GM23338 (cell line): ENCODE data around the gene BAIAP2. TPM values are rescaled to one million over a fixed set of nuclear protein-coding genes. Genes with fewer than 3 reads are reported as not detected.

Experiments used
- ATAC-seq: fragments of 200-7000 bp; cut with Tn5 transposase; 3 replicates; pipeline ENCODE4 v1.9.1; 2020
- DNase-seq: peaks from one replicate; pipeline ENCODE4 v3.0.0-alpha.2; 2015; ENCODE audit warnings: low spot score
- H2AFZ ChIP-seq: fragments of 200-600 bp; sonication (generic); 2 replicates; pipeline ENCODE4 v1.8.0; 2016; ENCODE audit warnings: antibody characterized with exemption, mild to moderate bottlenecking, moderate library complexity
- H3F3A ChIP-seq: fragments of 200-600 bp; sonication (generic); replicated peaks from 2 replicates; pipeline ENCODE4 v1.8.0; 2017; ENCODE audit warnings: antibody characterized with exemption, mixed run types, low read depth
- H3K27ac ChIP-seq: fragments of 200-600 bp; sonication (generic); 2 replicates; pipeline ENCODE4 v1.6.1; 2016; ENCODE audit warnings: low read depth
- H3K27me3 ChIP-seq: fragments of 200-600 bp; sonication (generic); 2 replicates; pipeline ENCODE4 v1.8.0; 2016; ENCODE audit warnings: mild to moderate bottlenecking, mixed run types, moderate library complexity; ENCODE audit not compliant: insufficient read depth
- H3K36me3 ChIP-seq: fragments of 200-600 bp; sonication (generic); 2 replicates; pipeline ENCODE4 v1.8.0; 2016; ENCODE audit warnings: mild to moderate bottlenecking; ENCODE audit not compliant: insufficient read depth
- H3K4me1 ChIP-seq: fragments of 200-600 bp; sonication (generic); 2 replicates; pipeline ENCODE4 v1.8.0; 2016; ENCODE audit warnings: mild to moderate bottlenecking, moderate library complexity; ENCODE audit not compliant: insufficient read depth
- H3K4me2 ChIP-seq: fragments of 200-600 bp; sonication (generic); 2 replicates; pipeline ENCODE4 v1.7.1; 2017; ENCODE audit warnings: mixed run types
- H3K4me3 ChIP-seq: fragments of 200-600 bp; sonication (generic); 2 replicates; pipeline ENCODE4 v1.6.1; 2016; ENCODE audit warnings: mixed run types
- H3K79me2 ChIP-seq: fragments of 200-600 bp; sonication (generic); replicated peaks from 2 replicates; pipeline ENCODE4 v1.8.0; 2017; ENCODE audit warnings: mild to moderate bottlenecking; ENCODE audit not compliant: insufficient read depth
- H3K9me2 ChIP-seq: fragments of 200-600 bp; sonication (generic); 2 replicates; pipeline ENCODE4 v1.8.0; 2017; ENCODE audit not compliant: insufficient read depth
- H4K20me1 ChIP-seq: fragments of 200-600 bp; sonication (generic); replicated peaks from 2 replicates; pipeline ENCODE4 v1.8.0; 2017; ENCODE audit warnings: mild to moderate bottlenecking; ENCODE audit not compliant: insufficient read depth
- H3K27ac Mint-ChIP-seq: 2 replicates; pipeline ENCODE4 v1.8.0; 2020; ENCODE audit warnings: inconsistent platforms, mild to moderate bottlenecking, moderate library complexity, mixed read lengths
- H3K27me3 Mint-ChIP-seq: 3 replicates; pipeline ENCODE4 v1.8.0; 2022; ENCODE audit warnings: low read depth, mild to moderate bottlenecking, moderate library complexity, mixed read lengths, inconsistent platforms; ENCODE audit not compliant: insufficient read depth, poor library complexity
- H3K36me3 Mint-ChIP-seq: 3 replicates; pipeline ENCODE4 v1.8.0; 2021; ENCODE audit warnings: low read depth, mild to moderate bottlenecking, inconsistent platforms, moderate library complexity, mixed read lengths
- H3K4me1 Mint-ChIP-seq: 3 replicates; pipeline ENCODE4 v1.8.0; 2020; ENCODE audit warnings: mild to moderate bottlenecking, inconsistent platforms, mixed read lengths
- H3K4me3 Mint-ChIP-seq: 3 replicates; pipeline ENCODE4 v1.8.0; 2021; ENCODE audit warnings: moderate library complexity, mild to moderate bottlenecking, inconsistent platforms, mixed read lengths
- H3K9me3 Mint-ChIP-seq: 3 replicates; pipeline ENCODE4 v1.8.0; 2020; ENCODE audit warnings: moderate library complexity, mild to moderate bottlenecking, inconsistent platforms, mixed read lengths
- CREB1 ChIP-seq: fragments of 250-450 bp; sonication (Bioruptor Pico); IDR thresholded peaks from 2 replicates; pipeline ENCODE4 v1.5.0; 2020; ENCODE audit warnings: low read depth, mild to moderate bottlenecking, moderate library complexity
- CTCF ChIP-seq, 2 experiments: fragments of 200-600 bp in 1 of 2; sonication (generic) in 1 of 2; conservative IDR thresholded peaks; 2 replicates each; pipeline versions ENCODE4 v1.5.1 to v1.6.1; 2016 to 2017; ENCODE audit warnings: antibody characterized with exemption in 2 of 2, low read depth in 2 of 2, mild to moderate bottlenecking in 2 of 2, moderate library complexity in 1 of 2
- EZH2 ChIP-seq: fragments of 200-600 bp; sonication (generic); IDR thresholded peaks from one replicate; pipeline ENCODE4 v1.8.0; 2017; ENCODE audit warnings: antibody characterized with exemption, mild to moderate bottlenecking, low read depth; ENCODE audit not compliant: unreplicated experiment
- EZH2phosphoT487 ChIP-seq: fragments of 200-600 bp; sonication (generic); IDR thresholded peaks from one replicate; pipeline ENCODE4 v1.8.1; 2018; ENCODE audit warnings: antibody characterized with exemption; ENCODE audit not compliant: unreplicated experiment
- JUNB ChIP-seq: IDR thresholded peaks from one replicate; pipeline ENCODE4 v1.6.1; 2016; ENCODE audit warnings: antibody characterized with exemption; ENCODE audit not compliant: unreplicated experiment
- NANOG ChIP-seq: IDR thresholded peaks from 2 replicates; pipeline ENCODE4 v1.6.1; 2016; ENCODE audit warnings: antibody characterized with exemption, borderline replicate concordance
- POLR2AphosphoS5 ChIP-seq: IDR thresholded peaks from 2 replicates; pipeline ENCODE4 v1.6.1; 2016; ENCODE audit warnings: antibody characterized with exemption, low read depth
- REST ChIP-seq: IDR thresholded peaks from one replicate; pipeline ENCODE4 v1.6.1; 2018; ENCODE audit warnings: antibody characterized with exemption; ENCODE audit not compliant: unreplicated experiment
- STAT1 ChIP-seq: IDR thresholded peaks from one replicate; pipeline ENCODE4 v1.6.1; 2016; ENCODE audit warnings: antibody characterized with exemption; ENCODE audit not compliant: unreplicated experiment
- ZNF114 ChIP-seq: fragments of 250-450 bp; sonication (Bioruptor Pico); IDR thresholded peaks from 2 replicates; pipeline ENCODE4 v1.5.0; 2020; ENCODE audit warnings: mild to moderate bottlenecking, moderate library complexity
- ZNF462 ChIP-seq: fragments of 250-450 bp; sonication (Bioruptor Pico); IDR thresholded peaks from 2 replicates; pipeline ENCODE4 v1.5.0; 2020; ENCODE audit warnings: mild to moderate bottlenecking, moderate library complexity
- polyA plus RNA-seq: library from polyadenylated mRNA; unstranded; fragments of >200 nt; fragmentation: Nextera tagmentation; extraction: Ambion mirVana; gene quantifications from 2 replicates; pipeline ENCODE4 v1.2.1, GENCODE V29; 2016
- total RNA-seq: library from RNA; depleted of rRNA; stranded (reverse); fragments of >200 nt; shearing (Covaris generic); gene quantifications from 2 replicates; pipeline ENCODE4 v1.2.3, GENCODE V29; 2014

Gene BAIAP2
- total and polyA plus RNA-seq, 2 experiments from 2014 or later, result 21.7 to 22.7 TPM

DNA sequence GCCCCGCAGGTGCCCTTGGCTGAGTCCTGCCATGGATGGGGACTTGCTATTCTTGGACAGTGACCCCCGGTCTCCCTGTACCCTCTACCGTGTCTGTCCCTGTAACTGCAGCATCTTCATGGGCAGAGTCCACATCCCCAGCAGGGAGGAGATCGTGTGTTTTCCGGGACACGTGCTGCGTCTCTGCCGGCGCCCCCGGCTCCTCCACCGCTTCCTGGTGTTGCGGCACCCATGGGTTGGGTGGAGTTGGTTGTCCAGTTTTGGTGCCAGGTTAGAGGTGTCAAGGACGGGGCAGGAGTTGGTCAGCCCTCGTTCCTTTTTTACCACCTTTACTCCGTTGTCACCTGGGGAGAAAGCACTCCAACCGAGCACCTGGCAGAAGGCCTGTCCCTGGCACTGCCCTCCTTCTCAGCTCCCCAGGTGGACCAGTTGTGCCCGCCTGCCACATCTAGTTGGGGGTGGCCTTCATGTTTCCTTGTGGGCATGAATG, 20.0 kb downstream of the BAIAP2 start:
- Histone ChIP-seq H3K27ac (no peak overlapping the region), H2AFZ (no peak overlapping the region), H3K4me1 (no peaks in the 10 kb centered on the region), H3K36me3 (no peaks in the 10 kb centered on the region), H3K79me2 (peaks cover 8% of the 10 kb centered on the region; the same call in 1 of the 2 replicates), H3K27me3 (no peaks in the 10 kb centered on the region), H3K4me2 (no peak overlapping the region), H3K4me3 (no peak overlapping the region), H3K9me2 (no peaks in the 10 kb centered on the region), H4K20me1 (0 out of 2 replicates have a peak, but pooled peaks cover 5% of the 10 kb centered on the region), H3F3A (no peaks in the 10 kb centered on the region)
- Mint-ChIP-seq H3K9me3 (no peaks in the 10 kb centered on the region), H3K4me3 (no peak overlapping the region), H3K36me3 (no peaks in the 10 kb centered on the region; the same call in 1 of the 3 replicates), H3K4me1 (peaks cover 12% of the 10 kb centered on the region), H3K27ac (no peak overlapping the region), H3K27me3 (peaks cover 13% of the 10 kb centered on the region)
- TF ChIP-seq POLR2AphosphoS5, result no peak
- TF ChIP-seq ZNF462 (CRISPR knock-in tag), result no peak
- TF ChIP-seq ZNF114 (CRISPR knock-in tag), result no peak
- no peak for TF ChIP-seq EZH2phosphoT487
- TF ChIP-seq EZH2, result no peak
- TF ChIP-seq CTCF (conservative IDR thresholded peaks at IDR 0.05; ENCODE audit: low read depth in 2 of 2), result no peak
- no peak for TF ChIP-seq STAT1
- no peak for TF ChIP-seq CREB1
- no peak for TF ChIP-seq REST
- TF ChIP-seq JUNB, result no peak
- no peak for TF ChIP-seq NANOG
- no peak for ATAC-seq
- DNase-seq, result no peak
